Camera-type eye (tissue), 1 donor: Measurements from ENCODE around the gene ABCB10. TPM values are rescaled to one million over a fixed set of nuclear protein-coding genes. Genes with fewer than 3 reads are reported as not detected.

Experiments used
- total RNA-seq: library from RNA; depleted of rRNA; stranded (reverse); fragments of >200 nt; gene quantifications from one replicate; pipeline ENCODE4 v1.2.3, GENCODE V29; 2014

The ABCB10 gene
- 22.5 TPM for total RNA-seq

DNA sequence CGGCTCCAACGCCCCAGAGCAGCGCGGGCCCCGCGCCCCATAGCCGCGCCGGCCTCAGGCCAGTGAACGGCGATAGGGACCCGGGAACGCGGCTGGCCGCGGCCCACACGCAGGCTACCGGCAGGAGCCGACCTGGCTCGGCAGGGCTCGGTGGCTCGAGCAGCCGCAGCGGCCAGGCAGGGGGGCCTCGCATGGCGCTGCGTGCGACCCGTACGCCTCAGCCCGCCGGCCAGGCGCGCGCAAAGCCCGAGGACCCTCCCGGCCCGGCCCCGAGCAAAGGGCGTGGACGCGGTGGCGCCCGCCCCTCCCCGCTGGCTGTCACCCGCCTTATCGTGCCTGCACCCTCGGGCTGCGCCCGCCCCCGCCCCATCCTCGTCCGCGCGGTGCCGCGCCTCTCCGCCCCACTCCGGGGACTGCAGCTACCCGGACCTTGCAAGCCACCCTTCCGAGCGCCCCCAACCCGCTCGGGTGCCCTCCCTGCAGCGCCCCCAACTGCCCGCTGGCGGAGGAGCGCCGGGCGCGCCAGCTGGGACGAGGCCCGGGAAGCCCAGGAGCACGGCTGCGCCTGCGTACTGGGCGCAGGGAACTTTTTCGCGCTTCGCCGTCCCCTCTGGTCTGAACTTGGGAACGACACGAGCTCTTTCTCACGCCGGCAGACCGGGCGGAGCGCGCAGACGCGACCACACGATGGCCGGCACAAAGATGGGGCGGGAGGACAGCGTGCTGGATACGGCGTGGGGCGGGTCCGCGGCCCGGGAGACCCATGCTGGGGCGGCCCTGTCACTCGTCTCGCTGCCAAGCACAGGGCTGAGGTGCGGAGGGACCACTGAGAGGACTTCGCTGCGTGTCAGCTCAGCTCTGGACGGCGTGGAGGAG, at the start of gene ABCB10:
ABCB10 (minus strand) TSS at position 248 of the 876 bp plus-strand sequence; CDS start at position 193, 55 bp downstream.

DNA sequence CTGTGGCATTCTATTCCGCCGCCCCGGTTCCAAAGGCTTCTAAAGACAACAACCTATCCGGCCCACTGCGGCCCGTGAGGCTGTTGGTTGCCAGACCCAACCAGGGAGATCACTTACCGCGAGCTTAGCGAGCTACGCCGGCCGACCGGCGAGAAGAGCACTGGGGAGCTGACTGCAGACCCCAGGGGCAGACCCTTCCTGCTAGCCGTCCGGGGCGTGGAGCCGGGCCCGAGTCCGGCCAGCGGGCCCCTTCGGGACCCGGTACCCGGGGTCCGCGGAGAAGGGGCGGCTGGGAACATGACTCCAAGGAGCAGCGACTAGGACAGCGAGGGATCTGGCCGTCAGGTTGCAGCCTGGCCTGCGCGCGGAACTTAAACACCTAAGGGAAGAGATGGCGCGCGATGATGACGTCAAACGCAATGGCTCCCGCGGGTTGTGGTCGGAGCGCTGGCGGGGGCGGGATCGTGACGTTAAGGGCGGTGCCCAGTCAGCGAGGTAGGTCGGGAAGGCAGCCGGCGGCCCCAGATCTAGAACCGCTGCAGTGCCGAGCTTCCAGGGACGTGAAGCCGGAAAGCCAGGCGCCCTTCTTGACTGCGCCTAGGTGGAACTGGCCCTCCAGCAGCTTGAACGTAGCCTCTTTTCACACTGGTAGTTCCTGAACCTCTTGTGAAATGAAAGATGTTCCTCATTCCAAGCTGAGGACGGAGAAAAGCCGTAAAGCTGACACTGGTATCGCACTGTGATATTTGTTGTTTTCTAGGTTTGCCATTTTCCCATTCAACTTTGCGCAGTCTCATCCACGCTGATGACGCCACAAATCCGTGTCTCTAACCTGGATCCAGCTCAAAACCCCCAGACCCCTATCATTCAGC, 50.3 kb downstream of the ABCB10 start, which contains the start of gene NUP133:
NUP133 (minus strand) TSS at position 391 of the 872 bp plus-strand sequence; CDS start at position 299, 92 bp downstream.

Other genes starting within 250 kb of the ABCB10 start
- gene CCSAP, start 215.7 kb downstream of the ABCB10 start, total RNA-seq = 42.7 TPM
- gene ACTA1, start 124.6 kb downstream of the ABCB10 start, total RNA-seq = 82.8 TPM
- gene NUP133, start 50.4 kb downstream of the ABCB10 start, total RNA-seq = 59.9 TPM
- gene TAF5L, start 67.4 kb upstream of the ABCB10 start, total RNA-seq = 13.8 TPM
- gene URB2, start 67.5 kb upstream of the ABCB10 start, total RNA-seq = 13.5 TPM